H9 (cell line): ENCODE measurements around the gene CNN3. TPM values are rescaled to one million over a fixed set of nuclear protein-coding genes. Genes with fewer than 3 reads are reported as not detected.

ENCODE experiments used
- DNase-seq: peaks from one replicate; pipeline ENCODE4 v3.0.0-alpha.2; 2017
- H2AFZ ChIP-seq: one replicate; pipeline ENCODE4 v1.6.1; 2013; ENCODE audit warnings: mild to moderate bottlenecking, low read length, control low read depth, moderate library complexity
- H2AK5ac ChIP-seq: 2 replicates; pipeline ENCODE4 v1.6.1; 2013; ENCODE audit warnings: low read length, control low read depth, mixed read lengths; ENCODE audit not compliant: insufficient read length
- H2BK120ac ChIP-seq: one replicate; pipeline ENCODE4 v1.6.1; 2013; ENCODE audit warnings: low read depth, mild to moderate bottlenecking, low read length, control low read depth, inconsistent platforms; ENCODE audit not compliant: poor library complexity, severe bottlenecking
- H2BK12ac ChIP-seq: 2 replicates; pipeline ENCODE4 v1.6.1; 2013; ENCODE audit warnings: low read length, control low read depth, mixed read lengths, low read depth; ENCODE audit not compliant: insufficient read length
- H2BK15ac ChIP-seq: 2 replicates; pipeline ENCODE4 v1.6.1; 2013; ENCODE audit warnings: low read depth, low read length, control low read depth
- H2BK20ac ChIP-seq: one replicate; pipeline ENCODE4 v1.6.1; 2013; ENCODE audit warnings: low read depth, mild to moderate bottlenecking, low read length, control low read depth, inconsistent platforms; ENCODE audit not compliant: poor library complexity, severe bottlenecking
- H2BK5ac ChIP-seq: 2 replicates; pipeline ENCODE4 v1.6.1; 2013; ENCODE audit warnings: low read length, control low read depth, mixed read lengths; ENCODE audit not compliant: insufficient read length
- H3K14ac ChIP-seq: 2 replicates; pipeline ENCODE4 v1.6.1; 2013; ENCODE audit warnings: low read length, control low read depth; ENCODE audit not compliant: insufficient read depth
- H3K18ac ChIP-seq: 2 replicates; pipeline ENCODE4 v1.6.1; 2013; ENCODE audit warnings: low read depth, mild to moderate bottlenecking, mixed read lengths, low read length, control low read depth; ENCODE audit not compliant: insufficient read length
- H3K23ac ChIP-seq: 2 replicates; pipeline ENCODE4 v1.6.1; 2013; ENCODE audit warnings: low read length, control low read depth, mixed read lengths, low read depth; ENCODE audit not compliant: insufficient read length
- H3K23me2 ChIP-seq: 2 replicates; pipeline ENCODE4 v1.6.1; 2013; ENCODE audit warnings: low read depth, mild to moderate bottlenecking, mixed read lengths, low read length, control low read depth; ENCODE audit not compliant: insufficient read length, poor library complexity, severe bottlenecking
- H3K27ac ChIP-seq: 2 replicates; pipeline ENCODE4 v1.5.1; 2013; ENCODE audit warnings: low read length, control low read depth, mixed read lengths, low read depth; ENCODE audit not compliant: insufficient read length
- H3K27me3 ChIP-seq: 2 replicates; pipeline ENCODE4 v1.6.1; 2013; ENCODE audit warnings: low read length, control low read depth, inconsistent platforms; ENCODE audit not compliant: insufficient read depth
- H3K4ac ChIP-seq: 2 replicates; pipeline ENCODE4 v1.6.1; 2013; ENCODE audit warnings: low read depth, mild to moderate bottlenecking, control low read depth, inconsistent platforms, low read length, moderate library complexity
- H3K4me1 ChIP-seq: 2 replicates; pipeline ENCODE4 v1.6.1; 2013; ENCODE audit warnings: low read length, control low read depth, inconsistent platforms; ENCODE audit not compliant: insufficient read depth
- H3K4me2 ChIP-seq: 2 replicates; pipeline ENCODE4 v1.6.1; 2013; ENCODE audit warnings: low read length, control low read depth, mixed read lengths; ENCODE audit not compliant: insufficient read length, insufficient read depth
- H3K56ac ChIP-seq: 2 replicates; pipeline ENCODE4 v1.6.1; 2013; ENCODE audit warnings: low read depth, mild to moderate bottlenecking, mixed read lengths, low read length, control low read depth; ENCODE audit not compliant: insufficient read length
- H3K79me1 ChIP-seq: 2 replicates; pipeline ENCODE4 v1.6.1; 2013; ENCODE audit warnings: low read depth, mild to moderate bottlenecking, moderate library complexity, low read length, control low read depth, inconsistent platforms; ENCODE audit not compliant: insufficient read depth, poor library complexity, severe bottlenecking
- H3K79me2 ChIP-seq: 2 replicates; pipeline ENCODE4 v1.6.1; 2013; ENCODE audit warnings: low read length, control low read depth, inconsistent platforms; ENCODE audit not compliant: insufficient read depth
- H3K9ac ChIP-seq: 2 replicates; pipeline ENCODE4 v1.6.1; 2013; ENCODE audit warnings: low read length, control low read depth, mixed read lengths; ENCODE audit not compliant: insufficient read length; ENCODE audit errors: extremely low read depth
- H3K9me3 ChIP-seq: one replicate; pipeline ENCODE4 v1.6.1; 2013; ENCODE audit warnings: low read depth, low read length, inconsistent platforms; ENCODE audit not compliant: control insufficient read depth
- H3T11ph ChIP-seq: one replicate; pipeline ENCODE4 v1.6.1; 2013; ENCODE audit warnings: mild to moderate bottlenecking, low read length, control low read depth, inconsistent platforms
- H4K20me1 ChIP-seq: one replicate; pipeline ENCODE4 v1.6.1; 2013; ENCODE audit not compliant: control insufficient read depth, insufficient read length, insufficient read depth
- H4K5ac ChIP-seq: 2 replicates; pipeline ENCODE4 v1.6.1; 2013; ENCODE audit warnings: low read depth, mild to moderate bottlenecking, mixed read lengths, low read length, control low read depth; ENCODE audit not compliant: insufficient read length
- H4K8ac ChIP-seq: replicated peaks from 2 replicates; pipeline ENCODE4 v1.6.1; 2013; ENCODE audit warnings: low read length, control low read depth, mixed read lengths, low read depth; ENCODE audit not compliant: insufficient read length
- H4K91ac ChIP-seq: 2 replicates; pipeline ENCODE4 v1.6.1; 2013; ENCODE audit warnings: low read depth, mild to moderate bottlenecking, moderate library complexity, mixed read lengths, low read length, control low read depth; ENCODE audit not compliant: insufficient read length
- H3K27ac Mint-ChIP-seq, 3 experiments: 2 replicates in 2 of 3; 3 replicates in 1 of 3; pipeline ENCODE4 v1.8.0; 2020 to 2021; ENCODE audit warnings: mixed read lengths in 3 of 3, mild to moderate bottlenecking in 1 of 3, moderate library complexity in 1 of 3
- H3K27me3 Mint-ChIP-seq: 2 replicates; pipeline ENCODE4 v1.8.0; 2021; ENCODE audit warnings: low read depth, mild to moderate bottlenecking, moderate library complexity, mixed read lengths
- H3K36me3 Mint-ChIP-seq, 3 experiments: 2 replicates in 2 of 3; 3 replicates in 1 of 3; pipeline ENCODE4 v1.8.0; 2020 to 2021; ENCODE audit warnings: low read depth in 3 of 3, mixed read lengths in 3 of 3; ENCODE audit not compliant: insufficient read depth in 1 of 3
- H3K4me1 Mint-ChIP-seq, 2 experiments: 2 replicates each; pipeline ENCODE4 v1.8.0; 2020; ENCODE audit warnings: mixed read lengths in 2 of 2
- H3K4me3 Mint-ChIP-seq, 2 experiments: 2 replicates in 1 of 2; 3 replicates in 1 of 2; pipeline ENCODE4 v1.8.0; 2020 to 2021; ENCODE audit warnings: mild to moderate bottlenecking in 2 of 2, mixed read lengths in 2 of 2, moderate library complexity in 1 of 2
- H3K9me3 Mint-ChIP-seq, 2 experiments: 2 replicates in 1 of 2; 3 replicates in 1 of 2; pipeline ENCODE4 v1.8.0; 2020; ENCODE audit warnings: mild to moderate bottlenecking in 2 of 2, mixed read lengths in 2 of 2, moderate library complexity in 1 of 2
- WGBS: extraction: QIAGEN DNeasy Blood & Tissue Kit; methylation state at CpG from one replicate; pipeline ENCODE4 v1.1.7; 2013; ENCODE audit warnings: missing lambda C conversion rate, low lambda C conversion rate, mixed read lengths; ENCODE audit not compliant: insufficient read length; ENCODE audit errors: extremely low coverage; 5-methylcytosine and 5-hydroxymethylcytosine counted together
- total RNA-seq: library from RNA; stranded (reverse); gene quantifications from 2 replicates; pipeline ENCODE4 v1.2.1, GENCODE V29; 2021
- TF ChIP-seq, protein P1 (sequence below): fragments of 200-600 bp; sonication (generic); conservative IDR thresholded peaks from 3 replicates; pipeline ENCODE4 v1.8.0; 2021; ENCODE audit warnings: antibody characterized with exemption, mild to moderate bottlenecking

The CNN3 gene
- total RNA-seq, 1 experiment from 2014 or later: 279 TPM

DNA sequence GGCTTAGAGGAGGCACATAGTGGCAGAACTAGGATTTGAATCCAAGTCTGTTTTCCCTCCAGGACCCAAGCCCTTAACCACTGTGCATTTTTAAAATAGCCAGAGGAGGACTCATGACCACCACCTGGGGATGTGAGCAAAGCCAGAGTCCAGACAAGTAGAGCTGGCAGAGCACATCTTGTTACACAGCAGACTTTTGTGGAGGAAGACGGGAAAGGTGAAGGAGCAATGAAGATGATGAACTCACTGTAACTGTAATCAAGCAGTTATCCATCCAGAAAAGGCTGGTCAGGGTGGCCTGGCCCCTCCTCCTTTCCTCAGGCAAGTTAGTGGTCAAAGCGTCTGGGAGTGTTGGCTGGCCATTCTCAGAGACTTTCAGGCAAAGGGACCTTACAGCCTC, 55.9 kb downstream of the CNN3 start:
- H3K23me2 ChIP-seq: no peaks in the 10 kb centered on the region
- H3K23ac ChIP-seq: no peak overlapping the region
- H3T11ph ChIP-seq: no peak overlapping the region
- WGBS: no CpG with 5 or more reads among the region's 2 CpGs
- H3K4ac ChIP-seq: no peak overlapping the region
- no peak overlapping the region for H2BK120ac ChIP-seq
- no peak overlapping the region for H3K56ac ChIP-seq
- Mint-ChIP-seq H3K27me3 (no peaks in the 10 kb centered on the region), H3K9me3 (peaks cover 0 to 3% of the 10 kb centered on the region in 2 experiments; a peak in 1 of 5 replicates), H3K4me1 (peaks cover 24 to 25% of the 10 kb centered on the region in 2 experiments), H3K36me3 (no peaks in the 10 kb centered on the region), H3K27ac (no peak overlapping the region), H3K4me3 (no peak overlapping the region)
- TF ChIP-seq, protein P1, sequence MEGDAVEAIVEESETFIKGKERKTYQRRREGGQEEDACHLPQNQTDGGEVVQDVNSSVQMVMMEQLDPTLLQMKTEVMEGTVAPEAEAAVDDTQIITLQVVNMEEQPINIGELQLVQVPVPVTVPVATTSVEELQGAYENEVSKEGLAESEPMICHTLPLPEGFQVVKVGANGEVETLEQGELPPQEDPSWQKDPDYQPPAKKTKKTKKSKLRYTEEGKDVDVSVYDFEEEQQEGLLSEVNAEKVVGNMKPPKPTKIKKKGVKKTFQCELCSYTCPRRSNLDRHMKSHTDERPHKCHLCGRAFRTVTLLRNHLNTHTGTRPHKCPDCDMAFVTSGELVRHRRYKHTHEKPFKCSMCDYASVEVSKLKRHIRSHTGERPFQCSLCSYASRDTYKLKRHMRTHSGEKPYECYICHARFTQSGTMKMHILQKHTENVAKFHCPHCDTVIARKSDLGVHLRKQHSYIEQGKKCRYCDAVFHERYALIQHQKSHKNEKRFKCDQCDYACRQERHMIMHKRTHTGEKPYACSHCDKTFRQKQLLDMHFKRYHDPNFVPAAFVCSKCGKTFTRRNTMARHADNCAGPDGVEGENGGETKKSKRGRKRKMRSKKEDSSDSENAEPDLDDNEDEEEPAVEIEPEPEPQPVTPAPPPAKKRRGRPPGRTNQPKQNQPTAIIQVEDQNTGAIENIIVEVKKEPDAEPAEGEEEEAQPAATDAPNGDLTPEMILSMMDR: no peak
- no peaks in the 10 kb centered on the region for H3K27me3 ChIP-seq
- H4K5ac ChIP-seq: no peak overlapping the region
- H3K27ac ChIP-seq: no peak overlapping the region
- no peak overlapping the region for H2AK5ac ChIP-seq
- H2BK12ac ChIP-seq: no peak overlapping the region
- no peak overlapping the region for H2BK15ac ChIP-seq
- no peak overlapping the region for H3K18ac ChIP-seq
- H3K79me1 ChIP-seq: no peaks in the 10 kb centered on the region
- no peak overlapping the region for H2BK20ac ChIP-seq
- no peak overlapping the region for H4K91ac ChIP-seq
- H3K79me2 ChIP-seq: no peaks in the 10 kb centered on the region
- no peak overlapping the region for H2AFZ ChIP-seq
- H3K4me2 ChIP-seq: no peak overlapping the region
- no peak overlapping the region for H2BK5ac ChIP-seq
- H3K9ac ChIP-seq: no peak overlapping the region
- H3K9me3 ChIP-seq: no peaks in the 10 kb centered on the region
- no peak overlapping the region for H4K8ac ChIP-seq
- no peak for DNase-seq
- no peaks in the 10 kb centered on the region for H3K4me1 ChIP-seq
- H3K14ac ChIP-seq: no peak overlapping the region
- no peaks in the 10 kb centered on the region for H4K20me1 ChIP-seq
